ENCODE data around the gene C9orf153. TPM values are rescaled to one million over a fixed set of nuclear protein-coding genes. Genes with fewer than 3 reads are reported as not detected.

The C9orf153 gene
- total RNA-seq, 1 donor from 2014 or later: 0.23 TPM

GRCh38 chr9:86175223-86175622 is 84.2 kb downstream of the C9orf153 start:
- Histone ChIP-seq H3K36me3 (no peaks in the 10 kb centered on the region), H3K4me3 (no peak overlapping the region), H3K27ac (no peak overlapping the region), H3K27me3 (no peaks in the 10 kb centered on the region), H3K4me1 (no peaks in the 10 kb centered on the region), H3K9me3 (no peaks in the 10 kb centered on the region)
- no peak for ATAC-seq
- DNase-seq: no peak
- TF ChIP-seq, protein P1, sequence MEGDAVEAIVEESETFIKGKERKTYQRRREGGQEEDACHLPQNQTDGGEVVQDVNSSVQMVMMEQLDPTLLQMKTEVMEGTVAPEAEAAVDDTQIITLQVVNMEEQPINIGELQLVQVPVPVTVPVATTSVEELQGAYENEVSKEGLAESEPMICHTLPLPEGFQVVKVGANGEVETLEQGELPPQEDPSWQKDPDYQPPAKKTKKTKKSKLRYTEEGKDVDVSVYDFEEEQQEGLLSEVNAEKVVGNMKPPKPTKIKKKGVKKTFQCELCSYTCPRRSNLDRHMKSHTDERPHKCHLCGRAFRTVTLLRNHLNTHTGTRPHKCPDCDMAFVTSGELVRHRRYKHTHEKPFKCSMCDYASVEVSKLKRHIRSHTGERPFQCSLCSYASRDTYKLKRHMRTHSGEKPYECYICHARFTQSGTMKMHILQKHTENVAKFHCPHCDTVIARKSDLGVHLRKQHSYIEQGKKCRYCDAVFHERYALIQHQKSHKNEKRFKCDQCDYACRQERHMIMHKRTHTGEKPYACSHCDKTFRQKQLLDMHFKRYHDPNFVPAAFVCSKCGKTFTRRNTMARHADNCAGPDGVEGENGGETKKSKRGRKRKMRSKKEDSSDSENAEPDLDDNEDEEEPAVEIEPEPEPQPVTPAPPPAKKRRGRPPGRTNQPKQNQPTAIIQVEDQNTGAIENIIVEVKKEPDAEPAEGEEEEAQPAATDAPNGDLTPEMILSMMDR (IDR thresholded peaks at IDR 0.05): no peak
- intact Hi-C loops (cut with DNase I): no loop called here

Other genes with a start within 250 kb of the C9orf153 start
- gene GOLM1, start 160.1 kb downstream of the C9orf153 start, total RNA-seq: 15.4 TPM
- 22.0 TPM for gene ISCA1, start 22.9 kb upstream of the C9orf153 start, total RNA-seq
- 34.1 TPM for gene TUT7, start 94.8 kb upstream of the C9orf153 start, total RNA-seq